Erythroblast (primary cell): ENCODE measurements around the gene USH1C.
A peak's percentile ranks its signal among the peaks of the same experiment; 100 is the strongest.

Source experiments
- DNase-seq, 2 experiments: peaks; one replicate each; lab custom pipeline; 2025; lab: John Stamatoyannopoulos, UW
- GATA1 ChIP-seq: IDR thresholded peaks from 2 replicates; pipeline ENCODE4 v1.6.1; 2011; ENCODE audit warnings: low read depth, mild to moderate bottlenecking, control low read depth, low read length, moderate library complexity
- POLR2A ChIP-seq: IDR thresholded peaks from 2 replicates; pipeline ENCODE4 v1.6.1; 2011; ENCODE audit warnings: mild to moderate bottlenecking, low read length

Gene USH1C

GRCh38 chr11:17531071-17531600 is 13.1 kb downstream of the USH1C start:
- TF ChIP-seq POLR2A (no peak), GATA1 (no peak)

GRCh38 chr11:17529844-17530185 is 14.4 kb downstream of the USH1C start:
- no peak for TF ChIP-seq POLR2A
- TF ChIP-seq GATA1, result no peak

More at GRCh38 chr11:17531071-17531600, 13.1 kb downstream of the USH1C start:
- DNase-seq, result no peak

GRCh38 chr11:17528906-17529843 is 15.0 kb downstream of the USH1C start:
- no peak for TF ChIP-seq POLR2A
- no peak for TF ChIP-seq GATA1

More at GRCh38 chr11:17529844-17530185, 14.4 kb downstream of the USH1C start:
- DNase-seq, result no peak

GRCh38 chr11:17528181-17528691 is 16.0 kb downstream of the USH1C start:
- peak; percentile 36 to 57 for DNase-seq
- TF ChIP-seq POLR2A (no peak), GATA1 (no peak)

More at GRCh38 chr11:17528906-17529843, 15.0 kb downstream of the USH1C start:
- no peak for DNase-seq

- TF ChIP-seq GATA1, result no peak
- TF ChIP-seq POLR2A, result no peak
Measured at GRCh38 chr11:17527628-17527995, 16.6 kb downstream of the USH1C start.

GRCh38 chr11:17526931-17527627 is 17.1 kb downstream of the USH1C start:
- TF ChIP-seq POLR2A (no peak), GATA1 (no peak)
- DNase-seq, result no peak

More at GRCh38 chr11:17527628-17527995, 16.6 kb downstream of the USH1C start:
- no peak for DNase-seq

GRCh38 chr11:17526326-17526725 is 17.9 kb downstream of the USH1C start:
- TF ChIP-seq POLR2A, result no peak
- TF ChIP-seq GATA1, result no peak
- DNase-seq, result no peak

- DNase-seq, result no peak
- no peak for TF ChIP-seq GATA1
- TF ChIP-seq POLR2A, result no peak
Measured at GRCh38 chr11:17525570-17525969, 18.6 kb downstream of the USH1C start.

GRCh38 chr11:17524221-17524620 is 20.0 kb downstream of the USH1C start:
- no peak for DNase-seq
- no peak for TF ChIP-seq GATA1
- no peak for TF ChIP-seq POLR2A

GRCh38 chr11:17522655-17523054 is 21.6 kb downstream of the USH1C start:
- TF ChIP-seq GATA1, result no peak
- no peak for DNase-seq

- no peak for TF ChIP-seq GATA1
- TF ChIP-seq POLR2A, result no peak
Measured at GRCh38 chr11:17521106-17521900, 22.9 kb downstream of the USH1C start.

GRCh38 chr11:17519061-17519885 is 24.9 kb downstream of the USH1C start:
- TF ChIP-seq GATA1, result no peak
- no peak for TF ChIP-seq POLR2A
- DNase-seq, result no peak

More at GRCh38 chr11:17521106-17521900, 22.9 kb downstream of the USH1C start:
- DNase-seq, result no peak

- DNase-seq, result no peak
- no peak for TF ChIP-seq POLR2A
- TF ChIP-seq GATA1, result no peak
Measured at GRCh38 chr11:17518366-17518765, 25.9 kb downstream of the USH1C start.
